ENCODE results near the gene AFF3.
"Not testable (repeated sequence)": the region's sequence is repeated elsewhere in the genome, so short reads cannot be mapped to it uniquely, and the experiment has no call there.

The AFF3 gene

GRCh38 chr2:100106460-100106859 is 35.9 kb downstream of the AFF3 start:
- DNase-seq: no peak

GRCh38 chr2:100105678-100106054 is 36.7 kb downstream of the AFF3 start:
- DNase-seq: no peak

- DNase-seq: no peak
These were observed 37.4 kb downstream of the AFF3 start for GRCh38 chr2:100104718-100105677.

DNA sequence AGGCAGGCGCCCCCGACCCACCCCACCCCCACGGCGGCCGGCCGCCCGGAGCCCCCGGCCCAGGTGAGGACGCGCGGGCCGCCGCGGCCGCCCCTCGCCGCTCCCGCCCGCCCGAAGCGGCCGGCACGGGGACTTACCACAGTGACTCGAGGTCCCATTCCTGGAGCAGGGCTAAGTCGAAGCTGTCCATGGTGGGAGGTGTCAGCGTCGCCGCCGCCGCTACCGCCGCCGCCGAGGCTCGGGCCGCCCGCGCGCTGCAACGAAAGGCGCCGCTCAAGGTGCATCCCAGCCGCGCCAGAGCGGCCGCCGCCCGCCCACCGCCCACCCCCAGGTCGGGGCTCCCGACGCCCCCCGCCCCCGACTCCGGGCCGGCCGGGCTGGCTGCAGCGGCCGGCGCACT is 38.1 kb downstream of the AFF3 start:
- DNase-seq: not testable (repeated sequence)

DNA sequence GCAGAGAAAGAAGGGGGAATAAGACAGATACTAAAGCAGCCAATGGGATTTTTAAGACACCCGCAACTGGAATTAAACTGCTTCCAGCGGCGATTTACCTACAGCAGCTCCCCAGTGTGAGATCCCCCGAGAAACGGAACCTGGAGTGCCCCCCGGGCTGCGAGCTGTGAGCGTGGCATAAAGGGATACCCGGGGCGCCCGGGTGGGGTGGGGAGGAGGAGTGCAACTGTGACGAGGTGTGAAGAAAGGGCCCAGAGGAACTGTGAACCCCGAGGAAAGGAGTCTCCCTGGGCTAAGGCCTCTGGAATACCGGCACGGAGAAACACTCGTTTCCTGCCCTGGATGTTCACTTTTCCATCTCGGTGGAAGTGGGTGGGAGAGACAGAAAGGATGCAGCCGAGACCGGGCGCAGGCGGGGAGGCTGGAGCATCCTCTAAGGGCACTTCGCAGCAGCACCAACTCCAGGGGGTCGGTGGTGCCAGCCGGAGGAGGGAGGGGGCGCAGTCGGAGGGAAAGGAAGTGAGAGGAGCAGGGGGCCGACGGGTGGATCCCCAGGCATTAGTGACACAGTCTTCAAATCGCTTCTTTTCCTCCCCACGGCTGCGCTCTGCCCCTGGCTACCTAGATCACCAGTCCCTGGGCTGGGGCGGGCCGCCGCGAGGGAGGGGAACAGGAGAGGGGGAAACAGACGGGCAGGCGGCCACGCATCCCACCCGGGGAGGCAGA is 38.7 kb downstream of the AFF3 start:
- not testable (repeated sequence) for DNase-seq

GRCh38 chr2:100102466-100103180 is 39.8 kb downstream of the AFF3 start:
- not testable (repeated sequence) for DNase-seq

DNA sequence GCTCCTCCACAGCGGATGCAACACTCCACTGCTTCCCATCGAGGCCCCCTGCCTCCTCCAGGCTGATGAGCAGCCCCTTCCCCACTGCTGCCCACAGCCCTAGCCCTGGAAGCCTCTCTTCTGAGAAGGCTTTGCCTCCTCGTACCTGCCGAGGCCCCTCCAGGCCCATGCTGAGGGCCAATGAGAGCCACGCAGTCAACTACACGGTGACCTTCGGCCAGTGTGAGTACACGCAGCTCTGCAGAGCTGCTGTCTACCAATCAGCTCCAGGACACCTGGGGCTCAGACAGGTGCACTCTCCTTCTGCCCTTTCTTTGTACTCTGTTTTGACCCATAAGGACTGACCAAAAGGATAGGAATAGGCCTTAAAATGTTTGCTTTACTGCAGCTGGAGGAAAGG is 43.5 kb downstream of the AFF3 start:
- DNase-seq: not testable (repeated sequence)

DNA sequence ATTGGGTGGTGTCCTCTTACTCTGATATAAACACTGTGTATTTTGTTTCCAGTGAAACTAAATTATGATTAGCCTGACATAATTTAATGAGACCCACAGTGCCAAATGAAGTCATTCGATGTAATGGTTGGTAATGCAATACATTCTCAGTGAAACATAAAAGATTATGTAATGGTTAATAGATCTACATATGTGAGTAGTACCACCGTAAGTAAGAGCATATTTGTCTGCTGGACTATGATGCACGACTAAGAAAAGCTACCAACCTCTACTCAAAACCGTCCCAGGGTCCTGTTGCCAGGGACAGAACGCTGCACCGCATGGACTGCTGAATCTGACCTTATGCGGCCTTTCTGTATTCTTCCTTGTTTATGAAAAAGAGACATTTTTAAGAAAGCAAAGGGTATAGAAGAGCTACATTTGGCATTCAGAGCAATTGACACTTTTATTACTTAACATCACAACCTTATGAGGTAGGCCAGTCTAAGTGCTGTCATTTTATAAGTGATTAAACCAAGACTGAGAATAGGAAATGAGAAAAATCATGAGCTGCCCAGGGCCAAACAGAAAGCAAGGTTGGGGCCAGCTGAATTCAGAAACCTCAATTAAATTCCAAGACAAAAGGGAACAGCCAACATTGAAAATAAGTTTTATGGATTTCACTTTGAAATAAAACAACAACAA is 44.6 kb downstream of the AFF3 start:
- not testable (repeated sequence) for DNase-seq

- not testable (repeated sequence) for DNase-seq
These were observed 46.5 kb downstream of the AFF3 start for GRCh38 chr2:100095845-100096244.

- not testable (repeated sequence) for DNase-seq
These were observed 50.6 kb downstream of the AFF3 start for GRCh38 chr2:100091807-100092206.

- DNase-seq: not testable (repeated sequence)
These were observed 56.6 kb downstream of the AFF3 start for GRCh38 chr2:100085744-100086143.

DNA sequence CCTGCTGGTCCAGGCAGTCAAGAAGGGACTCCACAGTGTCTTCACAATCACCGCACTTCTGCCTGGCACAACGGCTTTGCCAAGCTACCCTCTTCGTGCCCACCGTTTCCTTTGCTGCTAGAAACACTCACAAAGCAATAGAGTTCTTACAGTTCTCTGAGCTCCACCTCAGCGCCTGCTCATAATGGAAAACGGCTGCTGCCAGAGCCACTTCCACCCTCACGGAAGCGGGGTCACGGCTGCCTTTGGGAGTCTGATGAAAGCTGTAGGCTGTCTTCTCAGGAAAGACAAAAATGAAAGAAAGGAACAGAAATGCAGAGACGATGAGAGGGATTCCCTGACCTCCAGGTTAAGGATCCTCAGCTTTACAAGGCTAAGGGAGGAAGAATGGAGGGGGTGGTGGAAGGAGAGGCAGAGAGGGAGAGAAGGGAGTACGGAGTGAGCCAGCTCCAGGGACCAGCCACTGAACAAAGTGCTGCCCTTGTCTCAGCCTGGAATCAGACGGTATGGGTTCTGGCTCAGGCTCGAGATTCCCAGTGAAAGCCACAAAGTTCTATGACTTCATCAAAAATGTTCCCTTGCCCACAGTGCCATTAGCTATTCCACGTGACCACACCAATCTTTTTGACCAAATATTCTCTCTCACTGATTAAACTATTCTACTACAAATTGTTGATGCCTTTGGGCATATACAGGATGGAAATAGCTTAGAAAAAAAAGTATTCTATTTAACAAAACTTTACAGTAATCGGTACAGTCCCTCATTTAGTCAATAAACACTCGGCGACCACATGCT is 58.8 kb downstream of the AFF3 start:
- DNase-seq: not testable (repeated sequence)

DNA sequence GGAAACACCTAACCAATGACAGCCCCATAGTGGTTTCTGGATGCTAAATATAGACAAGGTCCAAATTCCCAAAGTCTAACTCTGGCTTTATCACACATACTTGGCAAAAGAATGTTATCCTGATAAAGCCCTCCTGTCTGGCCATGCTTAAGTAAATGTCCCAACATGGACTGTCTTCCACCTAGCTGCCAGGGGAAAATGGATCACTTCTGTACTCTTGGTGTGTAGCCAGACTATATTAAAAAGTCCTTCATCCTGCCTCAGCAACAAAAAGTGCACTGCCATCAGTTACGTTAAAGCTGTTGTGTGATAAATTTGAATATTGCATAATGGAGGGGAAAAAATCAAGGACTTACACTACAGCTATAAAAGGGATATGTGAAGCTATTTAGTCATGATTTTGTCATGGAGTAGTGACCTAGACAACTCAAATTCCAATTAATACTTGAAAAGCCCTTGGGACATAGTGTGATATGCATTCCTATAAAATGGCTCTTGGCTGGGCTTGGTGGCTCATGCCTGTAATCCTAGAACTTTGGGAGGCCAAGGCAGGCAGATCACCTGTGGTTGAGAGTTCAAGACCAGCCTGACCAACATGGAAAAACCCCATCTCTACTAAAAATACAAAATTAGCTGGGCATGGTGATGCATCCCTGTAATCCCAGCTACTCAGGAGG is 60.0 kb downstream of the AFF3 start:
- not testable (repeated sequence) for DNase-seq

- DNase-seq: no peak
These were observed 64.5 kb downstream of the AFF3 start for GRCh38 chr2:100077935-100078334.

DNA sequence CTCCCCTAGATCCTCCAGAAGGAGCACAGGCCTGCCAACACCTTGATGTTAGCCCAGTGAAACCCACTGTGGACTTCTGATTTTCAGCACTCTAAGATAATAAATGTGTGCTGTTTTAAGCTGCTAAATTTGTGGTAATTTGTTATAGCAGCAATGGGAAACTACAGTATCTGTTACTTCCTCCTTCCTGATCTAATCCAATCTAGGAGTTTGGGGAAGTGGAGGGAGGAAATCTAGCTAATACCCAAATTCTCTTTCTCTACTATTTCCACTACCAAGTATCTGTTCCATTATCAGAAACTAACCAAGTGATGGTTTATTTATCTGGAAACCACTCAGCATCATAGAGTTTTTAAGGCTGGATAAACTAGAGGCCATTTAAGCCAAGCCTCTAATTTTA is 64.9 kb downstream of the AFF3 start:
- DNase-seq: no peak

DNA sequence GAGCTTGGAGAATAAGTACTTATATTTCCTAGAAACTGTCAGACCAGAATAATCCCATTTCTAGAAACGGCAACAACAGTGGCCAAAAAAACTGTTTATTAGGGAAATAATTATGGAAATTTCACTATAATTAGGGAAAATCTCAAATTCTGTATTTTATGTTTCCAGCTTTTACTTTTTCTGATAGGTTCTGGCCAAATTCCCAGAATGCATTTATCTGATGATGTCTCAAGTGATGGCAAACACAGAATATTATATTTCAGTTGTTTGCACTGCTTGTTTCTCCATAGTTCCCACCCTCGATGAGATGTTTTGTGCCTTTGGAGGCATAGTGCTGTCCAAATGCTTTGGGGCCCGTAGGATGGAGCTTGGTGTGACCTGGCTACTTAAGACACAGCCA is 66.9 kb downstream of the AFF3 start:
- DNase-seq: no peak

GRCh38 chr2:100073110-100073509 is 69.3 kb downstream of the AFF3 start:
- no peak for DNase-seq

DNA sequence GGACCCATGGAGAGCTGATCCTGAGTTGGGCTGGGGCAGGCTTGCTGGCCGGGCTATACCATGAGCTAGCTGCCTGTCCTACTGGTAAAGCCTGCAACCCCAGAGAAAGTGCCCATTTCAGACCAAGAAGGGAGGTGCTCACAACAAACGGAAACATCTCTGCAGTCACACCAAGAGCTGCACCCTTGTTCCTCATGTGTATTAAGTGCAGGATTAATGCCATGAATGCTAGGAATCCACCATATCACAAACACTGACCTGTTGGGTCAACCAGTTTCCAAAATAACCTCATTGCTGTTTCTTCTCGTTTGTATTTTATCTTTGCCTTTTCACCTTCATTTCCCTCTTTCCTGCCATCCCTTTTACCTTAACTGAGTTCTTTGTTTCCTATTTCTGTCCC is 69.9 kb downstream of the AFF3 start:
- no peak for DNase-seq

DNA sequence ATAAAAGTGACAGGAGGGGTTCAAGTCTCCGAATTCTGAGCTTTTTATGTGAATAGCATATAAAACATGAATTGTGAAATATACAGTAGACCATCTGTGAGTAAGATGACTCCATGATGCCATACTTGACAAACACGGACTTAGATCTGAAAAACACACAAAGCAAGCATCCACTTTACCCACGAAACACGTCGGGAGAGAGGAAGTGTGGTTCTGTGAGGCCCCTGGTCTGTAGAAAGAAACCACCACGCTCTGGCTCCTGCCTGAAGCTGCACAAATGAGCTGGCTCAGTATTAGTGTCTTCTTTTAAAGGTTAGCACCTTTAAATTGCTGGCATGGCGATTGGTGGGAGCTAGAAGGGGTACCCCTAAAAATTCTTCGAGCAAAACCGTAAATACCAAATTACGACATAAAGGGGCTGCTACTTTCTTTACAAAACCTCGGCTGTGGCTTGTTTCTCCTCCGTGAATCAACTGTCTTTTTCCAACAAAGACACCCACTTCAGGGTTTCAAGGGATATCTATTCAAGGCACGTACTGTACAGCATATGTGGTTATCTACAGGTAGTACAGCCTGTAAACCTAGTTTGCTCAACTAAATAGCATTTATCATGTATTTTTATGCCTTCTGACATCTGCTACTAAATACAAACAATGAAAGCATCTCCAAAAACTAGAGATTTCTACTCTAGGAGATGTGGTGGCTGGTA is 70.9 kb downstream of the AFF3 start:
- DNase-seq: no peak

- no peak for DNase-seq
These were observed 72.3 kb downstream of the AFF3 start for GRCh38 chr2:100070078-100070477.

DNA sequence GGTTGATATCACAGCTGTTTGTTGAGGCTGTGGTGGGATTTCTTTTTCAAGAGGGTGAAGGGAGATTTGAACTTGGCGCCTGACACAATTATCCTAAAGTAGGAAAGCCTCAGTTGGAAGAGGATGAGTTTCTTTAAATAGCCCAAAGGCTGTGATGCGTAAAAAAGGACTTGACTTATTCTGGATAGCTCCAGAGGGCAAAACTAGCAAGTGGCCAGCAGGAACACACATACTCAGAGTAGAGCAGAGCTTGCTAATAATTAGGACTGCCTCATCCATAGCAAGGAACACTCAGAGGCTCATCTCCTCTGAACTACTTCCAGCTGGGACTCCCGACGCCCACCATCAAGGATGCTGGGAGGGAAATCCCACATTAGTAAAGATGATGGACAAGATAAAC is 74.0 kb downstream of the AFF3 start:
- DNase-seq: no peak

All from kidney glomerular epithelial cell (primary cell).